GM10248 (cell line): ENCODE data around the gene DTNB.

Experiments
- CTCF ChIA-PET: fragments of 300-600 bp; sonication (Branson Sonifier 250); formaldehyde crosslinking; extraction: SDS; loops from one replicate; lab custom pipeline; 2021; ENCODE audit warnings: antibody characterized with exemption; lab: Yijun Ruan, JAX
- POLR2A ChIA-PET: fragments of 350-650 bp; sonication (Branson Sonifier 250); formaldehyde crosslinking; extraction: SDS; loops from one replicate; lab custom pipeline; 2020; ENCODE audit warnings: antibody characterized with exemption; lab: Yijun Ruan, JAX
- DNase-seq: peaks from one replicate; pipeline ENCODE4 v3.0.0; 2012; ENCODE audit errors: extremely low spot score
- TF ChIP-seq, protein P1 (sequence below): IDR thresholded peaks from 2 replicates; pipeline ENCODE4 v1.5.1; 2012; ENCODE audit warnings: mild to moderate bottlenecking, low read depth; ENCODE audit errors: extremely low read depth, missing control alignments, control extremely low read depth

DTNB gene

GRCh38 chr2:25688236-25688635 lies 14.9 kb upstream of the DTNB start:
- TF ChIP-seq, protein P1, sequence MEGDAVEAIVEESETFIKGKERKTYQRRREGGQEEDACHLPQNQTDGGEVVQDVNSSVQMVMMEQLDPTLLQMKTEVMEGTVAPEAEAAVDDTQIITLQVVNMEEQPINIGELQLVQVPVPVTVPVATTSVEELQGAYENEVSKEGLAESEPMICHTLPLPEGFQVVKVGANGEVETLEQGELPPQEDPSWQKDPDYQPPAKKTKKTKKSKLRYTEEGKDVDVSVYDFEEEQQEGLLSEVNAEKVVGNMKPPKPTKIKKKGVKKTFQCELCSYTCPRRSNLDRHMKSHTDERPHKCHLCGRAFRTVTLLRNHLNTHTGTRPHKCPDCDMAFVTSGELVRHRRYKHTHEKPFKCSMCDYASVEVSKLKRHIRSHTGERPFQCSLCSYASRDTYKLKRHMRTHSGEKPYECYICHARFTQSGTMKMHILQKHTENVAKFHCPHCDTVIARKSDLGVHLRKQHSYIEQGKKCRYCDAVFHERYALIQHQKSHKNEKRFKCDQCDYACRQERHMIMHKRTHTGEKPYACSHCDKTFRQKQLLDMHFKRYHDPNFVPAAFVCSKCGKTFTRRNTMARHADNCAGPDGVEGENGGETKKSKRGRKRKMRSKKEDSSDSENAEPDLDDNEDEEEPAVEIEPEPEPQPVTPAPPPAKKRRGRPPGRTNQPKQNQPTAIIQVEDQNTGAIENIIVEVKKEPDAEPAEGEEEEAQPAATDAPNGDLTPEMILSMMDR, result no peak
- no peak for DNase-seq
- CTCF ChIA-PET, result interaction anchor here (3.3 kb wide), 1 partner anchor 11 kb away, joined by 25 read pairs; no protein-coding TSS in a partner anchor
- POLR2A ChIA-PET, result no interaction called here

- TF ChIP-seq, protein P1, result no peak
- ChIA-PET CTCF (interaction anchor here (1.5 to 3.3 kb wide), 3 partner anchors 13 to 26 kb away, joined by 3 to 25 read pairs (median 4); no protein-coding TSS in a partner anchor), POLR2A (no interaction called here)
- DNase-seq, result no peak
Observed at GRCh38 chr2:25685741-25686140, 12.4 kb upstream of the DTNB start.

GRCh38 chr2:25684577-25685473 lies 11.4 kb upstream of the DTNB start:
- TF ChIP-seq, protein P1, result no peak
- DNase-seq, result no peak
- ChIA-PET CTCF (interaction anchor here (1.5 to 3.3 kb wide), 2 partner anchors 14 to 26 kb away, joined by 3 to 25 read pairs; no protein-coding TSS in a partner anchor), POLR2A (interaction anchor here (0.5 kb wide), 1 partner anchor 643 kb away, joined by 13 read pairs; no protein-coding TSS in a partner anchor)

DNA sequence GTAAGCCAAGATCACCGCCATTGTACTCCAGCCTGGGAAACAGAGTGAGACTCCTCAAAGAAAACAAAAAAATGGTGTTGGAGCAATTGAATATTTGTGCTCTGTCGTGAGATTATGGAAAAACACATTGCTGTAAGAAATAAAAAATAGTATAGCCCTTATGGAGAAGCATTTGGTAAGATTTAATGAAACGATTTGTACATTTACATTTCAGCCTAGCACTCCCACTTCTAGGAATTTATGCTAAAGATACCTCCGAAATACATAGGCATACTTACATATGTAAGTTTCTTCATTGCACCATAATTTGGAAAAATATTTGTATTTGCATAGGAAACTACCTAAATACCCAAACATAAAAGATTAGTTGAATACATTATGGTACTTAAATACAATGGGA lies 8.7 kb upstream of the DTNB start:
- ChIA-PET CTCF (no interaction called here), POLR2A (no interaction called here)
- DNase-seq, result no peak
- TF ChIP-seq, protein P1, result no peak

DNA sequence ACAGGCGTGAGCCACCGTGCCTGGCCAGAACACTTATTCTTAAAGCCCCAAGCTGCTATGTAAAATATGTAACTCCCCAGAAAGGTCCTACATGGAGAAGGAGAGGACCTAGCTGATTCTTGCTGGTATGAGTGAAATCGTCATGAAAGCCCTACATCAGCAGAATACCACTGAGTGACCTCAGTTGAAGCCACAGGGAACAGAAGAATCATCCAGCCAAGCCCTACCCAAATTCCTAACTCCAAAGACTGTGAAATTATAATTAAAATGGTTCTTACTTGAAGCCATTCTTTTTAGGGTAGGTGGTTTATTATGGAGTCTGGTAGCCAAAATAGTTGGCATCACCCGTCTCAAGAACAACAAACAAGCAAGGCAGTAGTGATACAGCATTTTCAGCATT lies 4.5 kb upstream of the DTNB start:
- TF ChIP-seq, protein P1, result no peak
- DNase-seq, result no peak
- ChIA-PET CTCF (no interaction called here), POLR2A (no interaction called here)

DNA sequence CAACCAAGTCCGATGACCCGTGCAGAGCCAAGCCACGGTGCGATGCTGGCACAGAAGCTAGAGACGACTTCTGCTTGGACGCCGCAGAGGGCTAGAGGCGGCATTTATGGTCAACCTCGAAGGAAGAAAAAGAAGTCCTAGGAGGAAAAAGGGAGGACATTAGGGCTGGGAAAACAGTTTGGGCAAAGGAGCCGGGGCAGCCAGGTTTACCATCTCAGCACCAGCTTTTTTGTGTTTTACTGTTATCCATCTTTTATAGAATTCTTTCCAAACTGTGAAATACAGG lies 643 bp upstream of the DTNB start:
- TF ChIP-seq, protein P1, result no peak
- CTCF ChIA-PET, result interaction anchor here (1.7 to 2.2 kb wide), 3 partner anchors 9 to 699 kb away, joined by 4 to 10 read pairs (median 6); no protein-coding TSS in a partner anchor
- no peak for DNase-seq
- POLR2A ChIA-PET, result no interaction called here
